ENCODE results near the gene TPSAB1. TPM values are rescaled to one million over a fixed set of nuclear protein-coding genes. Genes with fewer than 3 reads are reported as not detected.

The TPSAB1 gene
- total RNA-seq, 5 donors from 2014 or later (not counting 1 experiment from before 2014, with no cell fraction given), result 0.39 to 1.6 (median 1.2) TPM; not detected in 2

DNA sequence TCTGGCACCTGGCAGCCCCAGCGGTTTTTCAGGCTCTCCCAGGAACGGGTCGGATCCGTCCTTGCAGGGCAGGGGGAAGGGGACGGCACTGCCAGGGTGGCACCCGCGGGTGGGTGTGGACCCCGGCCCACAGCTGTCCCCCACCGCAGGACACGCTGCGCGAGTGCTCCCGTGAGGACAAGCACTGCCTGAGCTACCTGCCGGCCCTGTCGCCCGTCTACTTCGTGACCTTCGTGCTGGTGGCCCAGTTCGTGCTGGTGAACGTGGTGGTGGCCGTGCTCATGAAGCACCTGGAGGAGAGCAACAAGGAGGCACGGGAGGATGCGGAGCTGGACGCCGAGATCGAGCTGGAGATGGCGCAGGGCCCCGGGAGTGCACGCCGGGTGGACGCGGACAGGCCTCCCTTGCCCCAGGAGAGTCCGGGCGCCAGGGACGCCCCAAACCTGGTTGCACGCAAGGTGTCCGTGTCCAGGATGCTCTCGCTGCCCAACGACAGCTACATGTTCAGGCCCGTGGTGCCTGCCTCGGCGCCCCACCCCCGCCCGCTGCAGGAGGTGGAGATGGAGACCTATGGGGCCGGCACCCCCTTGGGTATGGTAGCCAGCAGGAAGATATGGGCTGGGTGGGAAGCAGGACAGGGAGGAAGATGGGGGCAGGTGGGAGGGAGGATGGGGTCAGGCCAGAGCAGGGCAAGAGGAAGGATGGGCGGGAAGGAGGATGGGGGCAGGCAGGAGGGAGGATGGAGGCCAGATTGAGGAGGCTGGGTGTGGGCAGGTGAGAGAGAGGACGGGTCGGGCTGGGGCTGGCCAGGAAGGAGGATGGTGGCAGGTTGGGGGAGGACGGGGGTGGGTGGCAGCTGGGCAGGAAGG lies 22.2 kb upstream of the TPSAB1 start:
- ChIA-PET POLR2A (no interaction called here), CTCF (no interaction called here)
- Mint-ChIP-seq H3K27me3 (no peaks in the 10 kb centered on the region), H3K36me3 (no peaks in the 10 kb centered on the region), H3K4me3 (no peak overlapping the region), H3K4me1 (no peaks in the 10 kb centered on the region), H3K9me3 (no peaks in the 10 kb centered on the region), H3K27ac (no peak overlapping the region)
- H3K36me3 ChIP-seq (ENCODE audit: control insufficient read depth in 2 of 2, extremely low read depth in 1 of 2, insufficient read depth in 1 of 2, low read length in 1 of 2), result no peaks in the 10 kb centered on the region
- H3K27ac ChIP-seq (ENCODE audit: low read length), result no peak overlapping the region
- DNase-seq, result no peak
- no peaks in the 10 kb centered on the region for H3K4me1 ChIP-seq (ENCODE audit: control insufficient read depth in 1 of 2, extremely low read depth in 1 of 2, insufficient read depth in 2 of 2, low read length in 2 of 2)
- peaks cover 0 to 17% of the 10 kb centered on the region in 2 experiments for H3K27me3 ChIP-seq (replicated peaks in 1 of 2; ENCODE audit: control insufficient read depth in 2 of 2, extremely low read depth in 1 of 2, insufficient read depth in 2 of 2, low read length in 1 of 2)
- H3K9me3 ChIP-seq, result no peaks in the 10 kb centered on the region
- ATAC-seq (replicated peaks in 1 of 4), result no peak
- WGBS (ENCODE audit: insufficient coverage), result 85% methylated on average over 48 of the region's 49 CpGs
- no peak overlapping the region for H3K4me3 ChIP-seq (ENCODE audit: control insufficient read depth in 1 of 2, extremely low read depth in 1 of 2, low read length in 1 of 2)

- no peak for DNase-seq
- H3K9me3 Mint-ChIP-seq, result no peaks in the 10 kb centered on the region
- H3K4me1 Mint-ChIP-seq, result no peaks in the 10 kb centered on the region
- 77% methylated on average over 23 of the region's 24 CpGs for WGBS (ENCODE audit: insufficient coverage)
- H3K36me3 Mint-ChIP-seq, result no peaks in the 10 kb centered on the region
- Histone ChIP-seq H3K27me3 (replicated peaks in 1 of 2; ENCODE audit: control insufficient read depth in 2 of 2, extremely low read depth in 1 of 2, insufficient read depth in 2 of 2, low read length in 1 of 2) (peaks cover 0 to 17% of the 10 kb centered on the region in 2 experiments), H3K4me1 (ENCODE audit: control insufficient read depth in 1 of 2, extremely low read depth in 1 of 2, insufficient read depth in 2 of 2, low read length in 2 of 2) (no peaks in the 10 kb centered on the region), H3K4me3 (ENCODE audit: control insufficient read depth in 1 of 2, extremely low read depth in 1 of 2, low read length in 1 of 2) (no peak overlapping the region), H3K36me3 (ENCODE audit: control insufficient read depth in 2 of 2, extremely low read depth in 1 of 2, insufficient read depth in 1 of 2, low read length in 1 of 2) (no peaks in the 10 kb centered on the region), H3K27ac (ENCODE audit: low read length) (no peak overlapping the region), H3K9me3 (no peaks in the 10 kb centered on the region)
- H3K27ac Mint-ChIP-seq, result no peak overlapping the region
- no peak overlapping the region for H3K4me3 Mint-ChIP-seq
- peaks cover 0 to 2% of the 10 kb centered on the region in 2 donors for H3K27me3 Mint-ChIP-seq
- ChIA-PET CTCF (no interaction called here), POLR2A (no interaction called here)
- ATAC-seq (replicated peaks in 1 of 4), result no peak
Measured at GRCh38 chr16:1218930-1219611, 21.4 kb upstream of the TPSAB1 start.

GRCh38 chr16:1220098-1220728 lies 20.3 kb upstream of the TPSAB1 start:
- H3K27ac ChIP-seq (ENCODE audit: low read length), result no peak overlapping the region
- Mint-ChIP-seq H3K27ac (no peak overlapping the region), H3K4me3 (no peak overlapping the region), H3K36me3 (no peaks in the 10 kb centered on the region), H3K27me3 (peaks cover 0 to 2% of the 10 kb centered on the region in 2 donors), H3K4me1 (no peaks in the 10 kb centered on the region), H3K9me3 (no peaks in the 10 kb centered on the region)
- POLR2A ChIA-PET, result no interaction called here
- CTCF ChIA-PET, result no interaction called here
- H3K4me1 ChIP-seq (ENCODE audit: control insufficient read depth in 1 of 2, extremely low read depth in 1 of 2, insufficient read depth in 2 of 2, low read length in 2 of 2), result no peaks in the 10 kb centered on the region
- H3K36me3 ChIP-seq (ENCODE audit: control insufficient read depth in 2 of 2, extremely low read depth in 1 of 2, insufficient read depth in 1 of 2, low read length in 1 of 2), result no peaks in the 10 kb centered on the region
- no peaks in the 10 kb centered on the region for H3K9me3 ChIP-seq
- no peak for DNase-seq
- no peak for ATAC-seq (replicated peaks in 1 of 4)
- no peak overlapping the region for H3K4me3 ChIP-seq (ENCODE audit: control insufficient read depth in 1 of 2, extremely low read depth in 1 of 2, low read length in 1 of 2)
- 90% methylated on average over 51 of the region's 55 CpGs for WGBS (ENCODE audit: insufficient coverage)
- peaks cover 0 to 15% of the 10 kb centered on the region in 2 experiments for H3K27me3 ChIP-seq (replicated peaks in 1 of 2; ENCODE audit: control insufficient read depth in 2 of 2, extremely low read depth in 1 of 2, insufficient read depth in 2 of 2, low read length in 1 of 2)

DNA sequence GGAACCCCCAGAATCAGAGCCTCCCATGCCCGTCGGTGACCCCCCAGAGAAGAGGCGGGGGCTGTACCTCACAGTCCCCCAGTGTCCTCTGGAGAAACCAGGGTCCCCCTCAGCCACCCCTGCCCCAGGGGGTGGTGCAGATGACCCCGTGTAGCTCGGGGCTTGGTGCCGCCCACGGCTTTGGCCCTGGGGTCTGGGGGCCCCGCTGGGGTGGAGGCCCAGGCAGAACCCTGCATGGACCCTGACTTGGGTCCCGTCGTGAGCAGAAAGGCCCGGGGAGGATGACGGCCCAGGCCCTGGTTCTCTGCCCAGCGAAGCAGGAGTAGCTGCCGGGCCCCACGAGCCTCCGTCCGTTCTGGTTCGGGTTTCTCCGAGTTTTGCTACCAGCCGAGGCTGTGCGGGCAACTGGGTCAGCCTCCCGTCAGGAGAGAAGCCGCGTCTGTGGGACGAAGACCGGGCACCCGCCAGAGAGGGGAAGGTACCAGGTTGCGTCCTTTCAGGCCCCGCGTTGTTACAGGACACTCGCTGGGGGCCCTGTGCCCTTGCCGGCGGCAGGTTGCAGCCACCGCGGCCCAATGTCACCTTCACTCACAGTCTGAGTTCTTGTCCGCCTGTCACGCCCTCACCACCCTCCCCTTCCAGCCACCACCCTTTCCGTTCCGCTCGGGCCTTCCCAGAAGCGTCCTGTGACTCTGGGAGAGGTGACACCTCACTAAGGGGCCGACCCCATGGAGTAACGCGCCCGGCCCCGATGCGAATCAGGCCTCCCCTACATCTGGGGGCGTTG lies 19.5 kb upstream of the TPSAB1 start:
- no peak for ATAC-seq (replicated peaks in 1 of 4)
- Histone ChIP-seq H3K9me3 (no peaks in the 10 kb centered on the region), H3K4me3 (ENCODE audit: control insufficient read depth in 1 of 2, extremely low read depth in 1 of 2, low read length in 1 of 2) (no peak overlapping the region), H3K27me3 (replicated peaks in 1 of 2; ENCODE audit: control insufficient read depth in 2 of 2, extremely low read depth in 1 of 2, insufficient read depth in 2 of 2, low read length in 1 of 2) (peaks cover 0 to 15% of the 10 kb centered on the region in 2 experiments), H3K4me1 (ENCODE audit: control insufficient read depth in 1 of 2, extremely low read depth in 1 of 2, insufficient read depth in 2 of 2, low read length in 2 of 2) (no peaks in the 10 kb centered on the region), H3K36me3 (ENCODE audit: control insufficient read depth in 2 of 2, extremely low read depth in 1 of 2, insufficient read depth in 1 of 2, low read length in 1 of 2) (no peaks in the 10 kb centered on the region), H3K27ac (ENCODE audit: low read length) (no peak overlapping the region)
- Mint-ChIP-seq H3K9me3 (no peaks in the 10 kb centered on the region), H3K4me1 (no peaks in the 10 kb centered on the region), H3K4me3 (no peak overlapping the region), H3K27me3 (peaks cover 0 to 2% of the 10 kb centered on the region in 2 donors), H3K36me3 (no peaks in the 10 kb centered on the region), H3K27ac (no peak overlapping the region)
- ChIA-PET POLR2A (no interaction called here), CTCF (no interaction called here)
- no peak for DNase-seq
- WGBS (ENCODE audit: insufficient coverage), result 88% methylated on average over 36 of the region's 48 CpGs

- no peaks in the 10 kb centered on the region for H3K4me1 Mint-ChIP-seq
- Histone ChIP-seq H3K27me3 (replicated peaks in 1 of 2; ENCODE audit: control insufficient read depth in 2 of 2, extremely low read depth in 1 of 2, insufficient read depth in 2 of 2, low read length in 1 of 2) (peaks cover 0 to 8% of the 10 kb centered on the region in 2 experiments), H3K27ac (ENCODE audit: low read length) (no peak overlapping the region), H3K36me3 (ENCODE audit: control insufficient read depth in 2 of 2, extremely low read depth in 1 of 2, insufficient read depth in 1 of 2, low read length in 1 of 2) (no peaks in the 10 kb centered on the region), H3K4me1 (ENCODE audit: control insufficient read depth in 1 of 2, extremely low read depth in 1 of 2, insufficient read depth in 2 of 2, low read length in 2 of 2) (no peaks in the 10 kb centered on the region), H3K4me3 (ENCODE audit: control insufficient read depth in 1 of 2, extremely low read depth in 1 of 2, low read length in 1 of 2) (no peak overlapping the region), H3K9me3 (no peaks in the 10 kb centered on the region)
- H3K9me3 Mint-ChIP-seq, result no peaks in the 10 kb centered on the region
- POLR2A ChIA-PET, result no interaction called here
- CTCF ChIA-PET, result no interaction called here
- no peak overlapping the region for H3K4me3 Mint-ChIP-seq
- DNase-seq (no peak), ATAC-seq (replicated peaks in 1 of 4) (no peak)
- H3K27me3 Mint-ChIP-seq, result peaks cover 0 to 2% of the 10 kb centered on the region in 2 donors
- 77% methylated on average over 32 of the region's 40 CpGs for WGBS (ENCODE audit: insufficient coverage)
- no peak overlapping the region for H3K27ac Mint-ChIP-seq
- H3K36me3 Mint-ChIP-seq, result no peaks in the 10 kb centered on the region
Measured at GRCh38 chr16:1221628-1222552, 18.6 kb upstream of the TPSAB1 start.

All from T-cell (primary cell).